DND-41 (cell line): Measurements from ENCODE around the gene CCDC116.

Source experiments
- CTCF ChIP-seq: IDR thresholded peaks from 2 replicates; pipeline ENCODE4 v1.5.1; 2012; ENCODE audit warnings: borderline replicate concordance, low read length, moderate library complexity, mild to moderate bottlenecking; ENCODE audit not compliant: poor library complexity, severe bottlenecking; ENCODE audit errors: extremely low read depth
- EZH2 ChIP-seq: IDR thresholded peaks from 3 replicates; pipeline ENCODE4 v1.6.1; 2012; ENCODE audit warnings: borderline replicate concordance, low read depth, mild to moderate bottlenecking, moderate library complexity, low read length, inconsistent platforms; ENCODE audit not compliant: severe bottlenecking

- TF ChIP-seq EZH2 (no peak), CTCF (no peak)
These were observed 7.4 kb upstream of the CCDC116 start for GRCh38 chr22:21624880-21625791.
